ENCODE results near the gene PFKL. TPM values are rescaled to one million over a fixed set of nuclear protein-coding genes. Genes with fewer than 3 reads are reported as not detected.

The PFKL gene
- total RNA-seq, 4 donors from 2014 or later, result 11.9 to 20.6 (median 16.8) TPM

DNA sequence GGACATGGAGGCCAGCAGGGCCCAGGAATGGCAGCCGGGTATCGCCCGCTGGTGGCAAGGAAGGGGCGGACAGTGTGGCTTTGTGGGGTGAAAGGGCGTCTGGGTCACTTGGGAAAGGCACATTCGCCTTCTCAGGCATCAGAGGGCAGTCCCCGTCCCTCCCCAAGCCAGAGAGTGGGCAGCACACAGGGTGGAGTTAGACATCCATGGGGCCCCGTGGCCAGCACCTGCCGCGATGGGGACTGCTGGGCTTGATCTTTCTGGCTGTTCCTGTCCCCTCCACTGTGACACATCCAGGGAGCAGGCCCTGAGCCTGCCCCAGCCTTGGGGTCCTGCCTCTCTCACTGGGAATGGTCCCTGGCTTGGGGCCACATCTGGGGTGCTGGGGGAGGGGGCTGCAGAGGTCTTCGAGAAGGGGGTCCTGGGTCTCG lies 49.6 kb downstream of the PFKL start:
- DNase-seq, result no peak
- H3K4me3 ChIP-seq, result no peak overlapping the region
- peaks cover 25 to 40% (median 36%) of the 10 kb centered on the region in 3 donors for H3K27me3 ChIP-seq
- no peaks in the 10 kb centered on the region for H3K4me1 ChIP-seq
- TF ChIP-seq POLR2A (IDR thresholded peaks at IDR 0.05), result no peak
- TF ChIP-seq, protein P1, sequence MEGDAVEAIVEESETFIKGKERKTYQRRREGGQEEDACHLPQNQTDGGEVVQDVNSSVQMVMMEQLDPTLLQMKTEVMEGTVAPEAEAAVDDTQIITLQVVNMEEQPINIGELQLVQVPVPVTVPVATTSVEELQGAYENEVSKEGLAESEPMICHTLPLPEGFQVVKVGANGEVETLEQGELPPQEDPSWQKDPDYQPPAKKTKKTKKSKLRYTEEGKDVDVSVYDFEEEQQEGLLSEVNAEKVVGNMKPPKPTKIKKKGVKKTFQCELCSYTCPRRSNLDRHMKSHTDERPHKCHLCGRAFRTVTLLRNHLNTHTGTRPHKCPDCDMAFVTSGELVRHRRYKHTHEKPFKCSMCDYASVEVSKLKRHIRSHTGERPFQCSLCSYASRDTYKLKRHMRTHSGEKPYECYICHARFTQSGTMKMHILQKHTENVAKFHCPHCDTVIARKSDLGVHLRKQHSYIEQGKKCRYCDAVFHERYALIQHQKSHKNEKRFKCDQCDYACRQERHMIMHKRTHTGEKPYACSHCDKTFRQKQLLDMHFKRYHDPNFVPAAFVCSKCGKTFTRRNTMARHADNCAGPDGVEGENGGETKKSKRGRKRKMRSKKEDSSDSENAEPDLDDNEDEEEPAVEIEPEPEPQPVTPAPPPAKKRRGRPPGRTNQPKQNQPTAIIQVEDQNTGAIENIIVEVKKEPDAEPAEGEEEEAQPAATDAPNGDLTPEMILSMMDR (IDR thresholded peaks at IDR 0.05 in 4 of 5, conservative IDR thresholded peaks at IDR 0.05 in 1 of 5), result no peak
- intact Hi-C loops (cut with DNase I; ENCODE audit: low total_unique reads), result no loop called here
- H3K9me3 ChIP-seq, result no peaks in the 10 kb centered on the region
- no peaks in the 10 kb centered on the region for H3K36me3 ChIP-seq
- no peak overlapping the region for H3K27ac ChIP-seq
- ATAC-seq, result no peak
- in situ Hi-C loops (cut with MboI; ENCODE audit: low sequenced_read_pairs in 4 of 4), result loop anchor here in 1 of 4 donors (25.0 kb wide), 1 partner anchor 438 kb away; no protein-coding TSS in a partner anchor

GRCh38 chr21:44349847-44350772 lies 50.3 kb downstream of the PFKL start:
- no peak for ATAC-seq
- intact Hi-C loops (cut with DNase I; ENCODE audit: low total_unique reads), result no loop called here

GRCh38 chr21:44350773-44351481 lies 51.1 kb downstream of the PFKL start:
- DNase-seq (no peak), ATAC-seq (no peak)
- Histone ChIP-seq H3K36me3 (no peaks in the 10 kb centered on the region), H3K27ac (no peak overlapping the region), H3K9me3 (no peaks in the 10 kb centered on the region), H3K27me3 (peaks cover 26 to 36% (median 31%) of the 10 kb centered on the region in 3 donors), H3K4me1 (no peaks in the 10 kb centered on the region), H3K4me3 (no peak overlapping the region)
- intact Hi-C loops (cut with DNase I; ENCODE audit: low total_unique reads) (no loop called here), in situ Hi-C loops (cut with MboI; ENCODE audit: low sequenced_read_pairs in 4 of 4) (no loop called here)
- TF ChIP-seq, protein P1 (IDR thresholded peaks at IDR 0.05 in 4 of 5, conservative IDR thresholded peaks at IDR 0.05 in 1 of 5), result no peak
- TF ChIP-seq POLR2A (IDR thresholded peaks at IDR 0.05), result no peak

More at GRCh38 chr21:44349847-44350772, 50.3 kb downstream of the PFKL start:
- Histone ChIP-seq H3K27me3 (peaks cover 25 to 38% (median 36%) of the 10 kb centered on the region in 3 donors), H3K36me3 (no peaks in the 10 kb centered on the region), H3K27ac (no peak overlapping the region), H3K4me3 (no peak overlapping the region), H3K9me3 (no peaks in the 10 kb centered on the region), H3K4me1 (no peaks in the 10 kb centered on the region)
- in situ Hi-C loops (cut with MboI; ENCODE audit: low sequenced_read_pairs in 4 of 4), result loop anchor here in 1 of 4 donors (25.0 kb wide), 1 partner anchor 437 kb away; no protein-coding TSS in a partner anchor
- DNase-seq, result no peak
- no peak for TF ChIP-seq POLR2A (IDR thresholded peaks at IDR 0.05)
- TF ChIP-seq, protein P1 (IDR thresholded peaks at IDR 0.05 in 4 of 5, conservative IDR thresholded peaks at IDR 0.05 in 1 of 5), result no peak

DNA sequence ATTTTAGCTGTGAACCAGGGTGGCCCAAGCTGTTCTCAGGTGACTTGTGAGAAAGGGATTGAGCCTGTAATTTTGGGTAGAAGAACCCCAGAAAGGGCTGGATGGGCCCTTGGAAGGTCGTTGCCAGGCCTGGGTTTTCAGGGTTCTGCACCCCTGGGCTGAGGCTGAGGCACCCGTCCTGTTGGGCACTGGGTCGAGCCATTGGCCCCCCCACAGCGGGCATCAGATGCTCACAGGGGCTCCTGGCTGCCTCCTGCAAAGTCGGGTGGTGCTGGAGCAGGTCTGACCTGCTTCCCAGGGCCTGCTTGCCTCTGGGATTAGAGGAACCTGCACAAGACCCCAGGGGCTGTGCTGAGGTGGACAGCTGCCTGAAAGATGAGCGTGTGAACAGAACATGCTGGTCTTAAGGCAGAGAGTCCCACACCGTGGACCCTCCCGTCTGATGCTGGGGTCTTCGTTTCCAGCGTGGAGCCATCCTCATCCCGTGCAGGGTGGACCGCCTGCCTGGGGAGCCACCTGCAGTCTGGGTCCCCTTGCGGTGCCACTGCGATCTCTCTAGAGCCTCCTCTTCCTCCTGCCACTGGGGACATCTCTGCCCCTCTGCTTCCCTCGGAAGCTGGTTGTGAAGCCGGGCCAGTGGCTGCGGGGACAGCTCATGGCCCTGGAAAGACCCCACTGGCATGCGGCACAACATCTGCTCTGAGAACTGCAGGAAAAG lies 51.8 kb downstream of the PFKL start:
- Histone ChIP-seq H3K4me1 (no peaks in the 10 kb centered on the region), H3K36me3 (no peaks in the 10 kb centered on the region), H3K4me3 (no peak overlapping the region), H3K27ac (no peak overlapping the region), H3K27me3 (peaks cover 25 to 36% (median 31%) of the 10 kb centered on the region in 3 donors), H3K9me3 (no peaks in the 10 kb centered on the region)
- ATAC-seq, result no peak
- intact Hi-C loops (cut with DNase I; ENCODE audit: low total_unique reads), result no loop called here
- in situ Hi-C loops (cut with MboI; ENCODE audit: low sequenced_read_pairs in 4 of 4), result no loop called here
- DNase-seq, result no peak
- TF ChIP-seq, protein P1 (IDR thresholded peaks at IDR 0.05 in 4 of 5, conservative IDR thresholded peaks at IDR 0.05 in 1 of 5), result no peak
- no peak for TF ChIP-seq POLR2A (IDR thresholded peaks at IDR 0.05)

Data from gastrocnemius medialis (tissue), 4 donors.